Osteoblast (primary cell): Measurements from ENCODE around the gene GPR84. TPM values are rescaled to one million over a fixed set of nuclear protein-coding genes. Genes with fewer than 3 reads are reported as not detected.

ENCODE experiments used
- DNase-seq: peaks from one replicate; pipeline ENCODE4 v3.0.0; 2011; ENCODE audit warnings: low spot score, mixed read lengths; ENCODE audit not compliant: insufficient read length; ENCODE audit errors: missing footprints
- H2AFZ ChIP-seq: 2 replicates; pipeline ENCODE4 v1.6.0; 2011; ENCODE audit warnings: mild to moderate bottlenecking, low read length
- H3K27ac ChIP-seq: 2 replicates; pipeline ENCODE4 v1.5.1; 2011; ENCODE audit warnings: mild to moderate bottlenecking, low read depth, low read length, moderate library complexity
- H3K27me3 ChIP-seq: 2 replicates; pipeline ENCODE4 v1.6.0; 2012; ENCODE audit warnings: mild to moderate bottlenecking, control low read depth, inconsistent platforms, low read length, moderate library complexity; ENCODE audit not compliant: insufficient read depth
- H3K36me3 ChIP-seq: 2 replicates; pipeline ENCODE4 v1.5.1; 2011; ENCODE audit warnings: mild to moderate bottlenecking, low read length, control low read depth, moderate library complexity; ENCODE audit not compliant: insufficient read depth
- H3K4me1 ChIP-seq: 2 replicates; pipeline ENCODE4 v1.5.1; 2011; ENCODE audit warnings: mild to moderate bottlenecking, low read length, control low read depth, moderate library complexity; ENCODE audit not compliant: insufficient read depth
- H3K4me2 ChIP-seq: 2 replicates; pipeline ENCODE4 v1.6.0; 2011; ENCODE audit warnings: mild to moderate bottlenecking, low read length; ENCODE audit not compliant: insufficient read depth
- H3K4me3 ChIP-seq: fragments of 200-600 bp; sonication (generic); 3 replicates; pipeline ENCODE4 v1.5.1; 2012; ENCODE audit warnings: mild to moderate bottlenecking, low read length, inconsistent platforms; ENCODE audit not compliant: insufficient read depth
- H3K79me2 ChIP-seq: 2 replicates; pipeline ENCODE4 v1.6.0; 2012; ENCODE audit warnings: mild to moderate bottlenecking, low read length, control low read depth, inconsistent platforms; ENCODE audit not compliant: insufficient read depth
- H3K9me3 ChIP-seq: 2 replicates; pipeline ENCODE4 v1.5.1; 2011; ENCODE audit warnings: low read depth, low read length, control low read depth
- H4K20me1 ChIP-seq: 2 replicates; pipeline ENCODE4 v1.6.0; 2012; ENCODE audit warnings: mild to moderate bottlenecking, low read length, control low read depth; ENCODE audit not compliant: insufficient read depth
- CTCF ChIP-seq: IDR thresholded peaks from 2 replicates; pipeline ENCODE4 v1.5.1; 2011; ENCODE audit warnings: mild to moderate bottlenecking, low read depth, low read length, moderate library complexity; ENCODE audit errors: extremely low read depth
- total RNA-seq: library from RNA; depleted of rRNA; stranded (reverse); fragments of >200 nt; gene quantifications from 2 replicates; pipeline ENCODE4 v1.2.3, GENCODE V29; 2012

The GPR84 gene
- total RNA-seq, 1 donor, result 0.36 TPM

DNA sequence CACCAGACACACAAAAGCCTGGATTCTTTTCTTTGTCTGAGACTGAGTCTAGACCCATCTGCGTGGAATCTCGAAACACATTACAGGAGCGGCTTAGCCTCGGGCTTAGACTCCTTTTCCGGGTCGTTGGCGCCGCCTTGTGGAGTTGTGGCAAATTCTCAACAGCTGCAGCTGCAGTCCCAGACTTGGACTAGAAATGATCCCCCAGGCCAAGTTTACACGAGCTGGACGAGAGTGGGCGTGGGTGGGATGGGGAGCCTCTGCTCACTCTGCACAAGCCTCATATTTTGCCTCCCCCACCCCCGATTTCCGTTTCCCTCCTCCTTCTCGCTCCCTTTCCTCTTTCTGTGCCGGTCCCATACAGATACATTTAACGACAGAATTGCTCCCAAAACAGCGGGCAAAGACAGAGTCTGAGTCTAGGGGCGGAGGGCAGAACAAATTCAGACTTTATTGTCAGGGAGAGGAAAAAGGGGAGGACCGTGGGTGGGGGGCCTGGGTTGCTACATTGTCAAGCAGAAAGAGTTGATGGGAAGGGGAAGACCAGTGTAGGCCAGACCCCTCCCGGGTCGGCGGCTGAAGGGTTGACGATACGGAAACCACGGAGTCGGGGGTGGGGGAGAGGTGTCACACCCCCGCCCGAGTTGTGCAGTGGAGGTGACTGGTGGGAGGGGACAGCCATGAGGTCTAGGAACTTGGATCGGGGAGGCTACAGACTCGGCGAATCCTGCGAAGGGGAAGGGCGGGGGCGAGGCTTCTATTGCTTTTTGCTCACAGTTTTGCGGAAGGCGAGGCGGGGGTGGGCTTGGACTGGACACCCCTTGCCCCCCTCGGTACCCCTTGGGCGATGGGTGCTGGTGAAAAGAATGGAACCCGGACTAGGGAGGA is 4.7 kb upstream of the GPR84 start:
- H3K36me3 ChIP-seq, result no peaks in the 10 kb centered on the region
- H3K27ac ChIP-seq, result peak overlapping the region; percentile 37
- peak; percentile 95 for TF ChIP-seq CTCF
- H4K20me1 ChIP-seq, result no peaks in the 10 kb centered on the region
- peak overlapping the region; percentile 71 for H3K4me2 ChIP-seq
- peak overlapping the region; percentile 52 for H3K4me3 ChIP-seq
- DNase-seq, result peak; percentile 94
- no peaks in the 10 kb centered on the region for H3K9me3 ChIP-seq
- H3K79me2 ChIP-seq, result no peaks in the 10 kb centered on the region
- H3K4me1 ChIP-seq, result peaks cover 14% of the 10 kb centered on the region
- peak overlapping the region; percentile 86 for H2AFZ ChIP-seq
- H3K27me3 ChIP-seq, result no peaks in the 10 kb centered on the region

DNA sequence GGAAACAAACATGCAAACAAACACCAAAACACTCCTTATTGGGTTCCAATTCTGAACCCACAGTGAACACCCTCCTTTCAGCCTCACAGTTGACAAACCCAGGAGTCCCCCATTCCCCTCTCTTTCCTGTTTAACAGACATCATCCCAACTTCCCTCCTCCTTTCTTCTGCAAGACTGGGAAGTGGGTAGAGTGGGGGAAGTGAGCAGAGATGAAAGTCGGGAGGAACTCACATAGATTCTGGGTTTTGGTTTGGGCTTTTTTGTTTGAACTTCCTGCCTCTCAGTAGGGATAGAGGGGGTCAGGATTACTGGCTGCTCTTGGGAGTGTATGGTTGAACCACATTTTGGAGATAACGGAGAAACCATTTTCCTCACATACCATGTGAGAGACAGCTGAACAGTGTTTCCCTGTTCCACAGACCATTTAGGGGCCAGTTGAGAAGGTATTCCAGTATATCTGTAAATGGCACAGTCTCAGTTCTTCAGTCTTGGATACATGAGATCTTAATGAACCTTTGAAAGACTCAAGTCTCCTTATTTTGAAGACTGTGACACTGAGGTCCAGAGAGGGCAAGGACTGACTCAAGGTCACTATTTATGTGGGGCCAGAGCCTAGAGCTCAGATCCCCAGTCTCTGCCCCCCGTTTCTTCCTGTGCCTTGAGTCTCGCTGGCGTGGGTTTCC is 3.9 kb upstream of the GPR84 start:
- Histone ChIP-seq H3K9me3 (no peaks in the 10 kb centered on the region), H3K4me1 (peaks cover 14% of the 10 kb centered on the region), H3K27me3 (no peaks in the 10 kb centered on the region), H4K20me1 (no peaks in the 10 kb centered on the region), H2AFZ (peak overlapping the region; percentile 86), H3K79me2 (no peaks in the 10 kb centered on the region), H3K4me3 (peak overlapping the region; percentile 52), H3K4me2 (peak overlapping the region; percentile 71), H3K27ac (peak overlapping the region; percentile 37), H3K36me3 (no peaks in the 10 kb centered on the region)
- no peak for TF ChIP-seq CTCF
- DNase-seq, result no peak

GRCh38 chr12:54363618-54364017 is 668 bp downstream of the GPR84 start:
- H2AFZ ChIP-seq, result no peak overlapping the region
- H3K4me1 ChIP-seq, result peaks cover 24% of the 10 kb centered on the region
- no peaks in the 10 kb centered on the region for H3K79me2 ChIP-seq

More at GRCh38 chr12:54363618-54364017, 668 bp downstream of the GPR84 start:
- H3K9me3 ChIP-seq, result no peaks in the 10 kb centered on the region
- no peak overlapping the region for H3K4me3 ChIP-seq
- no peaks in the 10 kb centered on the region for H3K27me3 ChIP-seq
- H3K36me3 ChIP-seq, result no peaks in the 10 kb centered on the region
- no peak for DNase-seq
- TF ChIP-seq CTCF, result no peak
- no peak overlapping the region for H3K4me2 ChIP-seq
- H3K27ac ChIP-seq, result no peak overlapping the region
- H4K20me1 ChIP-seq, result no peaks in the 10 kb centered on the region
